ENCODE measurements around the gene GPAT2. TPM values are rescaled to one million over a fixed set of nuclear protein-coding genes. Genes with fewer than 3 reads are reported as not detected.
A peak's percentile ranks its signal among the peaks of the same experiment; 100 is the strongest.

Gene GPAT2
- total and polyA plus RNA-seq, 2 of the 13 experiments (the other 11 are each of a cell fraction or from before 2014, with no cell fraction given) = not detected

DNA sequence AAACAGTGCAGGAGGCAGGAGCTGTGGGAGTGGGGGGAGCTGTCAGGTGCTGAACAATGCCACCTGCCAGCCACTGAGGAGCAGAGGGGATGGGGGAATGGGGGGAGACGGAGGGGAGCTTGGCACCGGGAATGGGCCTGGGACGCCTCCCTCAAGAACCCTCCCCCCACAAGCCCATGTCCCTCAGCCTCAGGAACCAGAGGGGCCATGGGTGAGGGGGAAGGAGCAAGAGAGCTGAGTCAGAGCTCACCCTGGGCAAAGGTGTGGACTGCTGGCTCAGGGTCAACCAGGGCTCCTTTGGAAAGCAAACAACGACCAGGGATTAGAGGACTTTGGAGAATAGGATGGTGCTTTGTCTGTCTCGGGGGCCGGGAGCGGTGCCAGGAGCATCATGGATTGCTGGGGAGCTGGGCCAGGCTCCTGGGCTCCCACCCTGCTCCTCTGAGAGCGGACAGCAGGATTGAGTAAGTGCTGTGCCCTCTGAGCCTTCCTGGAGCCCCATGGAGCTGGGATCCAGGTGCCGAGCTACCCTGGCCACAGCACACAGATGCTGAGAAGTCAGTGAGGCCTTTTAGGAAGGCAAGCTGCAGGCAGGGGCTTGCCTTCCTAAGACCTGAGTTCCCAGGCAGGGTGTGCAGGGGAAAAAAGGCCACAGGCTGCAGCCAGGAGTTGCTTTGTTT is 33.3 kb upstream of the GPAT2 start (continued):
- TF ChIP-seq SOX5 (CRISPR knock-in tag; IDR thresholded peaks at IDR 0.05; ENCODE audit: borderline replicate concordance) = peak; percentile 91
- TF ChIP-seq RXRA (CRISPR knock-in tag; IDR thresholded peaks at IDR 0.05) = peak; percentile 98
- peak; percentile 94 for TF ChIP-seq ZBTB7B (CRISPR knock-in tag; IDR thresholded peaks at IDR 0.05)
- TF ChIP-seq LCORL (IDR thresholded peaks at IDR 0.05) = peak; percentile 44; the same call in 1 of the 2 replicates
- TF ChIP-seq LCORL (CRISPR knock-in tag; IDR thresholded peaks at IDR 0.05) = peak; percentile 97
- TF ChIP-seq ERF (CRISPR knock-in tag; IDR thresholded peaks at IDR 0.05) = peak; percentile 82
- TF ChIP-seq PHF21A (CRISPR knock-in tag; IDR thresholded peaks at IDR 0.05) = peak; percentile 93
- TF ChIP-seq, protein P1, sequence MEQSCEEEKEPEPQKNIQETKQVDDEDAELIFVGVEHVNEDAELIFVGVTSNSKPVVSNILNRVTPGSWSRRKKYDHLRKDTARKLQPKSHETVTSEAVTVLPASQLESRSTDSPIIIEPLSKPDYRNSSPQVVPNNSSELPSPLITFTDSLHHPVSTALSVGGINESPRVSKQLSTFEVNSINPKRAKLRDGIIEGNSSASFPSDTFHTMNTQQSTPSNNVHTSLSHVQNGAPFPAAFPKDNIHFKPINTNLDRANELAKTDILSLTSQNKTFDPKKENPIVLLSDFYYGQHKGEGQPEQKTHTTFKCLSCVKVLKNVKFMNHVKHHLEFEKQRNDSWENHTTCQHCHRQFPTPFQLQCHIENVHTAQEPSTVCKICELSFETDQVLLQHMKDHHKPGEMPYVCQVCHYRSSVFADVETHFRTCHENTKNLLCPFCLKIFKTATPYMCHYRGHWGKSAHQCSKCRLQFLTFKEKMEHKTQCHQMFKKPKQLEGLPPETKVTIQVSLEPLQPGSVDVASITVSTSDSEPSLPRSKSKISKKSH (CRISPR knock-in tag; IDR thresholded peaks at IDR 0.05; ENCODE audit: borderline replicate concordance) = peak; percentile 65; the same call in 1 of the 2 replicates
- peak; percentile 51; the same call in 1 of the 2 replicates for TF ChIP-seq ZNF253 (CRISPR knock-in tag; IDR thresholded peaks at IDR 0.05; ENCODE audit: borderline replicate concordance)
- TF ChIP-seq, protein P2, sequence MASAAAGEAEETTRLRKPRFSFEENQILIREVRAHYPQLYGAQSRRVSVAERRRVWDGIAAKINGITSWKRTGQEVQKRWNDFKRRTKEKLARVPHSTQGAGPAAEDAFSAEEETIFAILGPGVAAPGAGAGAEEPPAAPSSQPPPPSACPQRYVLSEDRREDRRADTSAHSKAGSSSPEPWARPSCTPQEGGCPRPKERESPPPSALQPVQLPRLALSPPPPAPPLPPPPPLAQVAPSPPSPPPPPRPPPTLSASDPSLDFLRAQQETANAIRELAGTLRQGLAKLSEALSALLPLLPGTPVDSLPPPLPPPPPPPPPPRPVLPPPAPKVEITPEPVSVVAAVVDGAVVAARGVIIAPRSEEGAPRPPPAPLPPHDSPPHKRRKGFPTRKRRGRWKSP (CRISPR knock-in tag; IDR thresholded peaks at IDR 0.05) = peak; percentile 60; the same call in 1 of the 2 replicates
- TF ChIP-seq BCL6 (CRISPR knock-in tag; IDR thresholded peaks at IDR 0.05) = peak; percentile 74
- TF ChIP-seq, protein P3, sequence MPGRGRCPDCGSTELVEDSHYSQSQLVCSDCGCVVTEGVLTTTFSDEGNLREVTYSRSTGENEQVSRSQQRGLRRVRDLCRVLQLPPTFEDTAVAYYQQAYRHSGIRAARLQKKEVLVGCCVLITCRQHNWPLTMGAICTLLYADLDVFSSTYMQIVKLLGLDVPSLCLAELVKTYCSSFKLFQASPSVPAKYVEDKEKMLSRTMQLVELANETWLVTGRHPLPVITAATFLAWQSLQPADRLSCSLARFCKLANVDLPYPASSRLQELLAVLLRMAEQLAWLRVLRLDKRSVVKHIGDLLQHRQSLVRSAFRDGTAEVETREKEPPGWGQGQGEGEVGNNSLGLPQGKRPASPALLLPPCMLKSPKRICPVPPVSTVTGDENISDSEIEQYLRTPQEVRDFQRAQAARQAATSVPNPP (CRISPR knock-in tag; IDR thresholded peaks at IDR 0.05) = 0 out of 2 replicates have a peak, but pooled peaks have one; percentile 45
- TF ChIP-seq, protein P4, sequence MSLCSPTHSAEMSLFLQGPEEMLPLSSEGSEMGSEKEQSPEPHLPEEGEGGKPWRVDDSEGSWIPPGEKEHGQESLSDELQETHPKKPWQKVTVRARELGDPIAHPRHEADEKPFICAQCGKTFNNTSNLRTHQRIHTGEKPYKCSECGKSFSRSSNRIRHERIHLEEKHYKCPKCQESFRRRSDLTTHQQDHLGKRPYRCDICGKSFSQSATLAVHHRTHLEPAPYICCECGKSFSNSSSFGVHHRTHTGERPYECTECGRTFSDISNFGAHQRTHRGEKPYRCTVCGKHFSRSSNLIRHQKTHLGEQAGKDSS (CRISPR knock-in tag; IDR thresholded peaks at IDR 0.05; ENCODE audit: borderline replicate concordance, low read depth) = 0 out of 2 replicates have a peak, but pooled peaks have one; percentile 37
- peak; percentile 53; the same call in 1 of the 2 replicates for TF ChIP-seq ZNF501 (CRISPR knock-in tag; IDR thresholded peaks at IDR 0.05)
- peak; percentile 39; the same call in 1 of the 2 replicates for TF ChIP-seq ZKSCAN8 (CRISPR knock-in tag; IDR thresholded peaks at IDR 0.05; ENCODE audit: borderline replicate concordance)
- TF ChIP-seq, protein P5, sequence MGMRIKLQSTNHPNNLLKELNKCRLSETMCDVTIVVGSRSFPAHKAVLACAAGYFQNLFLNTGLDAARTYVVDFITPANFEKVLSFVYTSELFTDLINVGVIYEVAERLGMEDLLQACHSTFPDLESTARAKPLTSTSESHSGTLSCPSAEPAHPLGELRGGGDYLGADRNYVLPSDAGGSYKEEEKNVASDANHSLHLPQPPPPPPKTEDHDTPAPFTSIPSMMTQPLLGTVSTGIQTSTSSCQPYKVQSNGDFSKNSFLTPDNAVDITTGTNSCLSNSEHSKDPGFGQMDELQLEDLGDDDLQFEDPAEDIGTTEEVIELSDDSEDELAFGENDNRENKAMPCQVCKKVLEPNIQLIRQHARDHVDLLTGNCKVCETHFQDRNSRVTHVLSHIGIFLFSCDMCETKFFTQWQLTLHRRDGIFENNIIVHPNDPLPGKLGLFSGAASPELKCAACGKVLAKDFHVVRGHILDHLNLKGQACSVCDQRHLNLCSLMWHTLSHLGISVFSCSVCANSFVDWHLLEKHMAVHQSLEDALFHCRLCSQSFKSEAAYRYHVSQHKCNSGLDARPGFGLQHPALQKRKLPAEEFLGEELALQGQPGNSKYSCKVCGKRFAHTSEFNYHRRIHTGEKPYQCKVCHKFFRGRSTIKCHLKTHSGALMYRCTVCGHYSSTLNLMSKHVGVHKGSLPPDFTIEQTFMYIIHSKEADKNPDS (CRISPR knock-in tag; IDR thresholded peaks at IDR 0.05) = peak; percentile 56; the same call in 1 of the 2 replicates
- peak; percentile 36 for TF ChIP-seq HNRNPLL (IDR thresholded peaks at IDR 0.05; ENCODE audit: low read depth, low read length, poor library complexity, severe bottlenecking)
- TF ChIP-seq PPARG (CRISPR knock-in tag; conservative IDR thresholded peaks at IDR 0.05) = 0 out of 2 replicates have a peak, but pooled peaks have one; percentile 21
- TF ChIP-seq GFI1 (CRISPR knock-in tag; IDR thresholded peaks at IDR 0.05; ENCODE audit: borderline replicate concordance) = peak; percentile 79; the same call in 1 of the 2 replicates
- TF ChIP-seq SALL1 (CRISPR knock-in tag; IDR thresholded peaks at IDR 0.05) = peak; percentile 87
- peak; percentile 68; the same call in 1 of the 2 replicates for TF ChIP-seq ZNF343 (CRISPR knock-in tag; IDR thresholded peaks at IDR 0.05)
- peak; percentile 88 for TF ChIP-seq HNF4A (CRISPR knock-in tag; IDR thresholded peaks at IDR 0.05)
- TF ChIP-seq ARNT2 (CRISPR knock-in tag; IDR thresholded peaks at IDR 0.05; ENCODE audit: low read depth) = peak; percentile 68; the same call in 1 of the 2 replicates
- TF ChIP-seq CEBPG (CRISPR knock-in tag; IDR thresholded peaks at IDR 0.05) = peak; percentile 74

Data from HepG2 (cell line).